ENCODE data around the gene MMD. TPM values are rescaled to one million over a fixed set of nuclear protein-coding genes. Genes with fewer than 3 reads are reported as not detected.

The MMD gene
- polyA plus RNA-seq, 3 donors = 19.4 to 24.5 (median 20.8) TPM

- DNase-seq (ENCODE audit: extremely low read depth in 1 of 11, low read depth in 9 of 11, low spot score in 4 of 11) = no peak
Measured at GRCh38 chr17:55383771-55384642, 37.6 kb downstream of the MMD start.

- no peak for DNase-seq (ENCODE audit: extremely low read depth in 1 of 11, low read depth in 9 of 11, low spot score in 4 of 11)
Measured at GRCh38 chr17:55381017-55381770, 40.4 kb downstream of the MMD start.

- no peak for DNase-seq (ENCODE audit: extremely low read depth in 1 of 11, low read depth in 9 of 11, low spot score in 4 of 11)
Measured at GRCh38 chr17:55377671-55378275, 43.9 kb downstream of the MMD start.

GRCh38 chr17:55368706-55369105 lies 52.9 kb downstream of the MMD start:
- DNase-seq (ENCODE audit: extremely low read depth in 1 of 11, low read depth in 9 of 11, low spot score in 4 of 11) = no peak

GRCh38 chr17:55366020-55366481 lies 55.6 kb downstream of the MMD start:
- no peak for DNase-seq (ENCODE audit: extremely low read depth in 1 of 11, low read depth in 9 of 11, low spot score in 4 of 11)

GRCh38 chr17:55363033-55363432 lies 58.6 kb downstream of the MMD start:
- DNase-seq (ENCODE audit: extremely low read depth in 1 of 11, low read depth in 9 of 11, low spot score in 4 of 11) = no peak

GRCh38 chr17:55360971-55361370 lies 60.7 kb downstream of the MMD start:
- no peak for DNase-seq (ENCODE audit: extremely low read depth in 1 of 11, low read depth in 9 of 11, low spot score in 4 of 11)

GRCh38 chr17:55356434-55357328 lies 65.0 kb downstream of the MMD start:
- DNase-seq (ENCODE audit: extremely low read depth in 1 of 11, low read depth in 9 of 11, low spot score in 4 of 11) = peak; percentile 8 to 47 (median 29)

GRCh38 chr17:55354941-55355340 lies 66.7 kb downstream of the MMD start:
- no peak for DNase-seq (ENCODE audit: extremely low read depth in 1 of 11, low read depth in 9 of 11, low spot score in 4 of 11)

- DNase-seq (ENCODE audit: extremely low read depth in 1 of 11, low read depth in 9 of 11, low spot score in 4 of 11) = no peak
Measured at GRCh38 chr17:55354010-55354409, 67.6 kb downstream of the MMD start.

- DNase-seq (ENCODE audit: extremely low read depth in 1 of 11, low read depth in 9 of 11, low spot score in 4 of 11) = no peak
Measured at GRCh38 chr17:55351226-55351625, 70.4 kb downstream of the MMD start.

GRCh38 chr17:55350825-55351205 lies 70.8 kb downstream of the MMD start:
- no peak for DNase-seq (ENCODE audit: extremely low read depth in 1 of 11, low read depth in 9 of 11, low spot score in 4 of 11)

- DNase-seq (ENCODE audit: extremely low read depth in 1 of 11, low read depth in 9 of 11, low spot score in 4 of 11) = peak; percentile 20 to 63 (median 43)
Measured at GRCh38 chr17:55348749-55349354, 72.8 kb downstream of the MMD start.

GRCh38 chr17:55347341-55347740 lies 74.3 kb downstream of the MMD start:
- no peak for DNase-seq (ENCODE audit: extremely low read depth in 1 of 11, low read depth in 9 of 11, low spot score in 4 of 11)

- DNase-seq (ENCODE audit: extremely low read depth in 1 of 11, low read depth in 9 of 11, low spot score in 4 of 11) = no peak
Measured at GRCh38 chr17:55346658-55347057, 75.0 kb downstream of the MMD start.

GRCh38 chr17:55345132-55345531 lies 76.5 kb downstream of the MMD start:
- DNase-seq (ENCODE audit: extremely low read depth in 1 of 11, low read depth in 9 of 11, low spot score in 4 of 11) = no peak

GRCh38 chr17:55344514-55344997 lies 77.1 kb downstream of the MMD start:
- DNase-seq (ENCODE audit: extremely low read depth in 1 of 11, low read depth in 9 of 11, low spot score in 4 of 11) = no peak

GRCh38 chr17:55343900-55344513 lies 77.6 kb downstream of the MMD start:
- DNase-seq (ENCODE audit: extremely low read depth in 1 of 11, low read depth in 9 of 11, low spot score in 4 of 11) = no peak

Measured in renal cortex interstitium (tissue), 11 donors.